GM12801 (cell line): ENCODE data around the gene AGPAT3.

ENCODE experiments used
- TF ChIP-seq, protein P1 (sequence below): IDR thresholded peaks from one replicate; pipeline ENCODE4 v1.5.1; 2011; ENCODE audit warnings: control low read depth; ENCODE audit not compliant: insufficient read length; ENCODE audit errors: extremely low read depth

The AGPAT3 gene

DNA sequence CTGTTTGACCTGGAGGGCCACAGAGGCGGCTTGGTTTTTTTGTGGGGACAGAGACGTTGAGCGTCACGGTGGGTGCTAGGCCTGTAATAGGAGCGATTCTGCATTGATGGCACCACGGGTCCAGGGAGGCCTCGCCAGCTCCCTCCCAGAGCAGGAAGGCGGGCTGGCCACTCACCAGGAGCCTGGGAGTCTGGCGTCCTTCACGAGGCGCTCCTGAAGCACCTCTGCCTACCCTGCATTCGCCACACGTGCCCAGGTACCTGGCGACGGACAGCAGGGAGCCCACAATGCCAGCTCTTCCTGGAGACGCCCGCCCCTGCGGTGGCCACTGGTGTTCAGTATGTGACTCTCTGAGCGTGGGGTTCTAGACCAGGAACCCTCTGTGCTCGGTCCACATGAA is 77.2 kb downstream of the AGPAT3 start:
- TF ChIP-seq, protein P1, sequence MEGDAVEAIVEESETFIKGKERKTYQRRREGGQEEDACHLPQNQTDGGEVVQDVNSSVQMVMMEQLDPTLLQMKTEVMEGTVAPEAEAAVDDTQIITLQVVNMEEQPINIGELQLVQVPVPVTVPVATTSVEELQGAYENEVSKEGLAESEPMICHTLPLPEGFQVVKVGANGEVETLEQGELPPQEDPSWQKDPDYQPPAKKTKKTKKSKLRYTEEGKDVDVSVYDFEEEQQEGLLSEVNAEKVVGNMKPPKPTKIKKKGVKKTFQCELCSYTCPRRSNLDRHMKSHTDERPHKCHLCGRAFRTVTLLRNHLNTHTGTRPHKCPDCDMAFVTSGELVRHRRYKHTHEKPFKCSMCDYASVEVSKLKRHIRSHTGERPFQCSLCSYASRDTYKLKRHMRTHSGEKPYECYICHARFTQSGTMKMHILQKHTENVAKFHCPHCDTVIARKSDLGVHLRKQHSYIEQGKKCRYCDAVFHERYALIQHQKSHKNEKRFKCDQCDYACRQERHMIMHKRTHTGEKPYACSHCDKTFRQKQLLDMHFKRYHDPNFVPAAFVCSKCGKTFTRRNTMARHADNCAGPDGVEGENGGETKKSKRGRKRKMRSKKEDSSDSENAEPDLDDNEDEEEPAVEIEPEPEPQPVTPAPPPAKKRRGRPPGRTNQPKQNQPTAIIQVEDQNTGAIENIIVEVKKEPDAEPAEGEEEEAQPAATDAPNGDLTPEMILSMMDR = no peak

DNA sequence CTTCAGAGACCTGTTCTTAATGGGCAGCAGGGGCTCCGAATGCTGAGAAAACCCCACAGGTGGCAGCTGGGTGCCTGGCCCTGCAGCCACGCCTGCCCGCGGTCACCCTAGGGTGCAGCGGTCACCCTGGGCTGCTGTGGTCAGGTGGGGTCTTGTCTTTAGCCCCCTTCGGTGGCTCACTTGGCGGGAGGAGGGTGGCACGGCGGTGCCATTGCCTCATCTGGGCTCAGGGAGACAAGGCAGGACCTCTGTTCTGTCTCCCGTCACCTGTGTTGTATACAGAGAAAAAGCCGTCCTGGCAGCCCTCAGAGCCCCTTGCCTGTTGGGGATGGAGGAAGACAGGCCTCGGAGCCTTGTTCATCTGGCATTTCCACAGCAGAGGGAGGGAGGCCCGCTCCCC is 77.6 kb downstream of the AGPAT3 start:
- TF ChIP-seq, protein P1 = no peak

DNA sequence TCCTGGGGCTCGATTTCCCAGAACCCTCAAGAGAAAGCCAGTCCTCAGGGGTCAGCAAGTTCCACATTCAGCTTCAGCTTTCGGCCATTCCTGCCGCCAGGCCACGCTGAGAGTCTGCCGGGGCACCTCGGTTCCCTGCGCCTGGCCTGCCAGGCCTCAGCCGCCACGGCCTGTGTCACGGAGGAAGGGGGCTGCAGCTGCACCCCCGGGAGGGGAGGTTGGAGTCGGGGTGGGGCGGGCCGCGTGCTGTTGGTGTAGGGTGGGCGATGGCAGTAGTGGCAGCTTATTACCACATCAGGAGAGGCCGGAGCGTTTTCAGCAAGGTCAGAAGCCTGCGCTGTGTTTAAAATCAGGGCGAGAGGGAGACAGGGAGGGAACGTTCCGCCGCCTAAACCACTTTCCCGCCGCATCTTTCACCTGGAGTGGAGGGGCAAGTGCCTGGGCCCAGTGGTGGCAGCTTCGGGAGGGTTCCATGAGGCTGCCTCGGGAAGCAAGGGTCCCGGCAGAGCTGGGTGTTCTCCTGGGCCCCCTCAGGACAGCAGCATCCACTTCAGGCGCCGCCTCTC is 78.6 kb downstream of the AGPAT3 start:
- TF ChIP-seq, protein P1 = no peak

DNA sequence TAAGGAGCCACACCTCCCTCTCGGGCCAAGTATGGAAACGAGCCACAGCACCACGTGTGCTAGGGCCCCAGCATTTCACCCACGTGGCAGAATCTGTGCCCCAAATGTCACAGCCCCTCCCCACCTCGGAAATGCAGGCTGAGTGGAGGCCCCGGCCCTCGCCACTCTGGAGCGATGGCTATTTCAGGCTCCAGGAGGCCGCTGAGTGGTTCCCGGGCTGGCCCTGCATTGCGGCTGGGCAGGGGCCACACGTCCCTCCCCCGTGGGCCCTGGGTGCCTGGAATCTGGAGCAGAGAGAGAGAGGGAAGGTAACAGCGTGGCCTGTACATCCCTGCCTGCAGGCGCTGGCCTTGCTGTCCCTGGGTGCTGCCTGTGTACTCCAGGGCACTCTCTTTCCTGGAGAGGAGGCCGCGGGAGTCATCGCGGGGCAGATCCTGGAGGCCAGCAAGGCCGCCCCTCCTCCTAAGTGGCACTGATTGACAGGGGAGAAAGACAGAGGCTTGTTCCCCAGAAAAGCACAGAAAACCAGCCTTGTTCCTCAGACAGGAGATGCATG is 79.1 kb downstream of the AGPAT3 start:
- TF ChIP-seq, protein P1 = no peak

GRCh38 chr21:43944757-43945156 is 79.7 kb downstream of the AGPAT3 start:
- TF ChIP-seq, protein P1 = no peak

- TF ChIP-seq, protein P1 = no peak
Measured at GRCh38 chr21:43948740-43949498, 83.9 kb downstream of the AGPAT3 start.

DNA sequence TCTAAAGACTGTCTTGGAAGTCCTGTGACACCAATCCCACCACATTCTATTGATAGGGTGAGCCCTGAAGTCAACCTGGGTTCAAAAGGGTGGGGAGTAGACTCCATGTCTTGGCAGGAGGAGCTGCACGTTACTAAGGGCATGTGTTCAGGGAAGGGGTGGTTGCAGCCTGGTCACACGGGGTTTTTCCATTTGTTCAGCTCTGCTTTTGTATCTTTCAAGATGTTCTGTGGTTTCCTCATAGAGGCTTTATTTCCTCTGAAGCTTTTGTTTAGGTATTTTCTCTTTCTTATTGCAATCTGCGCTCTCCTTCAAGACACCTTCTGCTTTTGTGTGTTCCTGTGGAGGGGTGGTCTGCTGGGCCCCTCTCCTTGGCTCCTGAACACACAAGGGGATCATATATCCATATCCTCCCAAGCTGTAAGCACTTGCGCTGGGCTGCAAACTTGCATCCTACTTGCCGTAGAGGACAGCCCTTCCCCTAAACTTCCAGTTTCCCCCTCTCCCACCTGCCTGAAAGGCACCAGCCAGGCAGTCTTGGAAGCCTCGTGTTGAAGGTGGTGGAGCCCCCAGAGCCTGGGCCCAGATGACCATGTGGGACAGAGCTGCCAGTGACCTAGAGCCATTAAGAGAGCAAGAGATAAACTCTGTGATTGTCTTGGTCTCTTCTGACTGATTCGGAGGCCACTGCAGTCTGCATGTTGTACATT is 84.6 kb downstream of the AGPAT3 start:
- TF ChIP-seq, protein P1 = no peak
